ENCODE results near the gene PBX3. TPM values are rescaled to one million over a fixed set of nuclear protein-coding genes. Genes with fewer than 3 reads are reported as not detected.
"Not testable (repeated sequence)": the region's sequence is repeated elsewhere in the genome, so short reads cannot be mapped to it uniquely, and the experiment has no call there.

PBX3 gene
- total RNA-seq, 1 donor from 2014 or later = 15.3 TPM

- no peak for DNase-seq
Observed at GRCh38 chr9:125749287-125749935, 2.2 kb downstream of the PBX3 start.

- DNase-seq = no peak
Observed at GRCh38 chr9:125749951-125750626, 2.9 kb downstream of the PBX3 start.

- DNase-seq = no peak
Observed at GRCh38 chr9:125750627-125751011, 3.4 kb downstream of the PBX3 start.

GRCh38 chr9:125752070-125752628 lies 5.0 kb downstream of the PBX3 start:
- DNase-seq = no peak

- DNase-seq = no peak
Observed at GRCh38 chr9:125754096-125754495, 6.9 kb downstream of the PBX3 start.

GRCh38 chr9:125755340-125755739 lies 8.2 kb downstream of the PBX3 start:
- no peak for DNase-seq

- no peak for DNase-seq
Observed at GRCh38 chr9:125756518-125756917, 9.3 kb downstream of the PBX3 start.

- no peak for DNase-seq
Observed at GRCh38 chr9:125757834-125758233, 10.7 kb downstream of the PBX3 start.

- no peak for DNase-seq
Observed at GRCh38 chr9:125758986-125759763, 12.0 kb downstream of the PBX3 start.

GRCh38 chr9:125759764-125760129 lies 12.6 kb downstream of the PBX3 start:
- DNase-seq = no peak

GRCh38 chr9:125760537-125760936 lies 13.4 kb downstream of the PBX3 start:
- DNase-seq = no peak

- DNase-seq = no peak
Observed at GRCh38 chr9:125761676-125762450, 14.7 kb downstream of the PBX3 start.

GRCh38 chr9:125763394-125763801 lies 16.2 kb downstream of the PBX3 start:
- DNase-seq = no peak

GRCh38 chr9:125764198-125764597 lies 17.0 kb downstream of the PBX3 start:
- no peak for DNase-seq

- DNase-seq = no peak
Observed at GRCh38 chr9:125766468-125767221, 19.5 kb downstream of the PBX3 start.

- no peak for DNase-seq
Observed at GRCh38 chr9:125767349-125767748, 20.2 kb downstream of the PBX3 start.

GRCh38 chr9:125768803-125769202 lies 21.6 kb downstream of the PBX3 start:
- DNase-seq = no peak

- DNase-seq = no peak
Observed at GRCh38 chr9:125771037-125771436, 23.9 kb downstream of the PBX3 start.

- DNase-seq = no peak
Observed at GRCh38 chr9:125772740-125773139, 25.6 kb downstream of the PBX3 start.

GRCh38 chr9:125774106-125774505 lies 26.9 kb downstream of the PBX3 start:
- no peak for DNase-seq

- DNase-seq = not testable (repeated sequence)
Observed at GRCh38 chr9:125776789-125777188, 29.6 kb downstream of the PBX3 start.
